Neural cell (in vitro differentiated cells): ENCODE results near the gene NCAPD3.

Experiments used
- CTCF ChIP-seq: fragments of 450-650 bp; IDR thresholded peaks from 2 replicates; pipeline ENCODE4 v1.5.1; 2014; ENCODE audit warnings: antibody characterized with exemption, mild to moderate bottlenecking, moderate library complexity; ENCODE audit not compliant: poor library complexity, severe bottlenecking
- SMC3 ChIP-seq: fragments of 450-650 bp; conservative IDR thresholded peaks from 2 replicates; pipeline ENCODE4 v1.6.1; 2014; ENCODE audit warnings: antibody characterized with exemption, mild to moderate bottlenecking, moderate library complexity; ENCODE audit not compliant: poor library complexity

- TF ChIP-seq CTCF (no peak), SMC3 (no peak)
Measured at GRCh38 chr11:134216816-134217215, 7.0 kb downstream of the NCAPD3 start.
